ENCODE data around the gene C1orf122. TPM values are rescaled to one million over a fixed set of nuclear protein-coding genes. Genes with fewer than 3 reads are reported as not detected.

C1orf122 gene
- total RNA-seq, 4 donors from 2014 or later, result 69.9 to 103 (median 94.3) TPM

DNA sequence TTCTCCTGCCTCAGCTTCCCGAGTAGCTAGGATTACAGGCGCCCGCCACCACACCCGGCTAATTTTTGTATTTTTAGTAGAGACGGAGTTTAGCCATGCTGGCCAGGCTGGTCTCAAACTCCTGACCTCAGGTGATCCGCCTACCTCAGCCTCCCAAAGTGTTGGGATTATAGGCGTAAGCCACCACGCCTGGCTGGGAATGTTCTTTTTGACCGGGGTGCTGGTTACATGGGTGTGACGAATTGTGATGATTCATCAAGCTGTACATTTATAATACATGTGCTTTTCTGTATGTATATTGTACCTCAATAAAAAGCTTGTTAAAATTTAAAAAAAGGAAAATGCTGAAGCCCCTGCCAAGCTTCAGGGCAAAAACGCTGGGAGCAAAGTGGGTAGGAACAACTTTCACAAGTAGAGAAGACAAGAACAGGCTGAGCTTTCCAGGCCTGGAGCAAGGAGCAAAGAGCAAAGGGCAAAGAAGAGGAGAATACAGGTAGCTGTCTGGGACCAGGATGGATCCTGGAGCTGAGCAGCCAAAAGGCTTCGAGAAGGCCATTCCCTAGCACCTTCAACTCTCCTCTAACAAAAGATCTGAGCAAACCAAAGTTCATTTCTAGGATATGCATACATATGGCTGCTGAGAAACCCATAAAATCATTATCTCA, 21.0 kb downstream of the C1orf122 start:
- H3K36me3 ChIP-seq, result peaks cover 33 to 82% (median 68%) of the 10 kb centered on the region in 4 donors

DNA sequence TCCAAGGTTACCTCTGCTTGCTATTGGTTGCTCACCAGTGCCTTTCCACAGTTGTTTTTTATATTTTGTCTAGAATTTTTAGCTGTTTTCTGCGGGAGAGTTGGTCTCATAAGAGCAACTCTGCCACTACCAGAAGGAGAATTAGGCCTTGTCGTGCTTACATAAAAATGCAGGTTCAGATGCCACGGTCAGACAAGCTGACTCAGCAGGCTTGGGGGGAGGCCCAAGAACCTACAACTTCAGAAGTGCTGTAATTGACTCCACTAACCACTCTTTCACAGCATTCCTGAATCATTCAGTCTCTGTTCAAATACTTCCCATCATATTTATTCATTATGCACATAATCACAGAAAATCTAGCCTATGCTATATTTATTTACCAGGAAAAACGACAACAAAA, 23.5 kb downstream of the C1orf122 start:
- H3K27ac ChIP-seq (replicated peaks in 1 of 4), result no peak overlapping the region
- peaks cover 52 to 93% (median 87%) of the 10 kb centered on the region in 4 donors for H3K36me3 ChIP-seq
- no peak for DNase-seq (ENCODE audit: extremely low spot score)
- no peaks in the 10 kb centered on the region for H3K27me3 ChIP-seq
- no peak overlapping the region for H3K4me3 ChIP-seq
- WGBS, result 92% methylated on average over 4 of the region's 4 CpGs
- TF ChIP-seq POLR2A (IDR thresholded peaks at IDR 0.05; ENCODE audit: low read depth) (no peak), EP300 (IDR thresholded peaks at IDR 0.05) (no peak), POLR2AphosphoS5 (IDR thresholded peaks at IDR 0.05) (no peak)
- TF ChIP-seq, protein P1, sequence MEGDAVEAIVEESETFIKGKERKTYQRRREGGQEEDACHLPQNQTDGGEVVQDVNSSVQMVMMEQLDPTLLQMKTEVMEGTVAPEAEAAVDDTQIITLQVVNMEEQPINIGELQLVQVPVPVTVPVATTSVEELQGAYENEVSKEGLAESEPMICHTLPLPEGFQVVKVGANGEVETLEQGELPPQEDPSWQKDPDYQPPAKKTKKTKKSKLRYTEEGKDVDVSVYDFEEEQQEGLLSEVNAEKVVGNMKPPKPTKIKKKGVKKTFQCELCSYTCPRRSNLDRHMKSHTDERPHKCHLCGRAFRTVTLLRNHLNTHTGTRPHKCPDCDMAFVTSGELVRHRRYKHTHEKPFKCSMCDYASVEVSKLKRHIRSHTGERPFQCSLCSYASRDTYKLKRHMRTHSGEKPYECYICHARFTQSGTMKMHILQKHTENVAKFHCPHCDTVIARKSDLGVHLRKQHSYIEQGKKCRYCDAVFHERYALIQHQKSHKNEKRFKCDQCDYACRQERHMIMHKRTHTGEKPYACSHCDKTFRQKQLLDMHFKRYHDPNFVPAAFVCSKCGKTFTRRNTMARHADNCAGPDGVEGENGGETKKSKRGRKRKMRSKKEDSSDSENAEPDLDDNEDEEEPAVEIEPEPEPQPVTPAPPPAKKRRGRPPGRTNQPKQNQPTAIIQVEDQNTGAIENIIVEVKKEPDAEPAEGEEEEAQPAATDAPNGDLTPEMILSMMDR (IDR thresholded peaks at IDR 0.05), result no peak
- intact Hi-C loops (cut with DNase I), result no loop called here
- no peaks in the 10 kb centered on the region for H3K4me1 ChIP-seq
- no peaks in the 10 kb centered on the region for H3K9me3 ChIP-seq

More for the DNA sequence above, 21.0 kb downstream of the C1orf122 start:
- no peaks in the 10 kb centered on the region for H3K27me3 ChIP-seq
- intact Hi-C loops (cut with DNase I), result no loop called here
- H3K9me3 ChIP-seq, result no peaks in the 10 kb centered on the region
- DNase-seq (ENCODE audit: extremely low spot score), result no peak
- H3K27ac ChIP-seq (replicated peaks in 1 of 4), result no peak overlapping the region
- H3K4me1 ChIP-seq, result peaks cover 0 to 4% (median 0%) of the 10 kb centered on the region in 4 donors
- WGBS, result 94% methylated on average over 12 of the region's 12 CpGs
- TF ChIP-seq POLR2AphosphoS5 (IDR thresholded peaks at IDR 0.05) (no peak), EP300 (IDR thresholded peaks at IDR 0.05) (no peak), POLR2A (IDR thresholded peaks at IDR 0.05; ENCODE audit: low read depth) (no peak)
- TF ChIP-seq, protein P1 (IDR thresholded peaks at IDR 0.05), result no peak
- no peak overlapping the region for H3K4me3 ChIP-seq

DNA sequence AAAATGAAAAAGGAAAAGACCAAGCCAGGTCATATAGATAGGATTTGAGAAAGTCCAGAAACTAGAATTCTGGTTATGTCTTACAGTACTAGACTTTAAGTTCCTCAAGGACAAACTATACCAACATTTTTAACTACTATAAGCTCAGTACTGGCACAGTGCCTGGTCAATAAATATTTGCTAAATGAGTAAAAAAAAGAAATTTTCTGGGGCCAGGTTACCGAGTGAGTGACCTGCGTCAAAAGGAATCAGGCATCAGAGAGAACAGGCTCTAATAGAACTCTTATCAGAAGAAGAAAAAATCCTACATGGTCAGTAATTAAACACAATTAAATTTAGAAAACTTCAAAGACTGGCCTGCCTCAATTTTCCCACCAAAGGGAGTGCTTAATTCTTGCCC, 24.2 kb downstream of the C1orf122 start:
- intact Hi-C loops (cut with DNase I), result no loop called here
- Histone ChIP-seq H3K4me1 (no peaks in the 10 kb centered on the region), H3K9me3 (no peaks in the 10 kb centered on the region), H3K36me3 (peaks cover 54 to 93% (median 87%) of the 10 kb centered on the region in 4 donors), H3K27me3 (no peaks in the 10 kb centered on the region), H3K27ac (replicated peaks in 1 of 4) (no peak overlapping the region), H3K4me3 (no peak overlapping the region)
- WGBS, result 94% methylated on average over 2 of the region's 2 CpGs
- no peak for DNase-seq (ENCODE audit: extremely low spot score)
- TF ChIP-seq, protein P1 (IDR thresholded peaks at IDR 0.05), result no peak
- no peak for TF ChIP-seq POLR2AphosphoS5 (IDR thresholded peaks at IDR 0.05)
- no peak for TF ChIP-seq POLR2A (IDR thresholded peaks at IDR 0.05; ENCODE audit: low read depth)
- TF ChIP-seq EP300 (IDR thresholded peaks at IDR 0.05), result no peak

DNA sequence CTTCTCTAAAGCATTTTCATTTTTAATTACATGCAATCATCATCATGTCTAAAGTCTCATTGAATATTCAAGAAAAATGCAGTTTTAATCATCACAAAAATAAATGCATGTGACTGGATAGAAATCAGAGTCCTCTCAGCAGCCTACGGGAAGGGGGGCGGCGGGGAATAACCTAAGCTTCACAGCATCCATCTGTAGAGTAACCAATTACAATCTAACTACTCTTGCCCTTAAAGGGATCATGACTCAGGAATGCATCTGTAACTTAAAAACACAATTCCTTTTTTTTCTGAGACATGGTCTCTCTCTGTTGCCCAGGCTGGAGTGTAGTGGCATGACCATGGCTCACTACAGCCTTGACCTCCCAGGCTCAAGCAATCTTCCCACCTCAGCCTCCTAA, 29.2 kb downstream of the C1orf122 start:
- H3K4me1 ChIP-seq, result no peaks in the 10 kb centered on the region
- H3K9me3 ChIP-seq, result no peaks in the 10 kb centered on the region
- no peak for DNase-seq (ENCODE audit: extremely low spot score)
- H3K36me3 ChIP-seq, result peaks cover 57 to 90% (median 89%) of the 10 kb centered on the region in 4 donors
- intact Hi-C loops (cut with DNase I), result no loop called here
- 76% methylated on average over 3 of the region's 3 CpGs for WGBS
- H3K27ac ChIP-seq (replicated peaks in 1 of 4), result no peak overlapping the region
- no peak overlapping the region for H3K4me3 ChIP-seq
- no peaks in the 10 kb centered on the region for H3K27me3 ChIP-seq
- TF ChIP-seq POLR2A (IDR thresholded peaks at IDR 0.05; ENCODE audit: low read depth) (no peak), EP300 (IDR thresholded peaks at IDR 0.05) (no peak), POLR2AphosphoS5 (IDR thresholded peaks at IDR 0.05) (no peak)
- TF ChIP-seq, protein P1 (IDR thresholded peaks at IDR 0.05), result no peak
